IPS-15b (cell line): ENCODE data around the gene DNHD1.

Experiments
- H3K27me3 ChIP-seq: one replicate; pipeline ENCODE4 v1.6.1; 2013; ENCODE audit warnings: low read length; ENCODE audit not compliant: control insufficient read depth, insufficient read depth
- H3K36me3 ChIP-seq: one replicate; pipeline ENCODE4 v1.6.1; 2013; ENCODE audit warnings: low read length; ENCODE audit not compliant: control insufficient read depth, insufficient read depth
- H3K4me1 ChIP-seq: one replicate; pipeline ENCODE4 v1.6.1; 2013; ENCODE audit warnings: mild to moderate bottlenecking, low read length; ENCODE audit not compliant: control insufficient read depth, insufficient read depth
- H3K4me3 ChIP-seq: one replicate; pipeline ENCODE4 v1.5.1; 2013; ENCODE audit warnings: low read depth, low read length
- H3K9ac ChIP-seq: one replicate; pipeline ENCODE4 v1.6.1; 2013; ENCODE audit warnings: low read depth, mild to moderate bottlenecking, low read length
- H3K9me3 ChIP-seq: one replicate; pipeline ENCODE4 v1.6.1; 2013; ENCODE audit warnings: mild to moderate bottlenecking, low read length; ENCODE audit not compliant: control insufficient read depth, insufficient read depth

DNHD1 gene

GRCh38 chr11:6570691-6571427 lies 73.8 kb downstream of the DNHD1 start:
- H3K9ac ChIP-seq, result no peak overlapping the region

DNA sequence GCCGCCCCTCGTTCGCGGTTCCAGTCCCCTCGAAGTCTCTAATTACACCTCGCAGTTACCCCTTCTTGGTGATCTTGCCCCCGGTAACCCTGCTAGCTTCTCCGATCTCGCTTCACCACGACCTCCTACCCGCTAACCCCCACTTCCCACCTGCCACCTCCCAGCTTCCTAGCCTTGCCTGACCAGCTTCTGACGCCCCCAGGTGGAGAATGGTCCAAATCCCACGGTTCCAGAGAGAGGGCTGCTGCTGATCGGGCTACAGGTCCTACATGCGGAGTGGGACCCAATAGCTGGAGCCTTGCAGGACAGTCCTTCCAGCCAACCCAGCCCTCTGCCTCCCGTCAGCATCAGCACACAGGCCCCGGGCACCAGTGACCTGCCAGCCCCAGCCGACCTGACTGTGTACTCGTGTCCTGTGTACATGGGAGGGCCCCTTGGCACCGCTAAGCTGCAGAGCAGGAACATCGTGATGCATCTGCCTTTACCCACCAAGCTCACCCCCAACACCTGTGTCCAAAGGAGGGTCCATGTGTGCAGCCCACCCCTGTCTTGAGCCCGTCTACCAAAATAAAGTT lies 74.4 kb downstream of the DNHD1 start:
- H3K4me1 ChIP-seq, result peaks cover 4% of the 10 kb centered on the region
- no peaks in the 10 kb centered on the region for H3K9me3 ChIP-seq
- no peak overlapping the region for H3K4me3 ChIP-seq
- no peak overlapping the region for H3K9ac ChIP-seq
- H3K27me3 ChIP-seq, result no peaks in the 10 kb centered on the region
- no peaks in the 10 kb centered on the region for H3K36me3 ChIP-seq

More at GRCh38 chr11:6570691-6571427, 73.8 kb downstream of the DNHD1 start:
- Histone ChIP-seq H3K36me3 (no peaks in the 10 kb centered on the region), H3K4me3 (no peak overlapping the region), H3K27me3 (no peaks in the 10 kb centered on the region), H3K9me3 (no peaks in the 10 kb centered on the region), H3K4me1 (peaks cover 4% of the 10 kb centered on the region)

DNA sequence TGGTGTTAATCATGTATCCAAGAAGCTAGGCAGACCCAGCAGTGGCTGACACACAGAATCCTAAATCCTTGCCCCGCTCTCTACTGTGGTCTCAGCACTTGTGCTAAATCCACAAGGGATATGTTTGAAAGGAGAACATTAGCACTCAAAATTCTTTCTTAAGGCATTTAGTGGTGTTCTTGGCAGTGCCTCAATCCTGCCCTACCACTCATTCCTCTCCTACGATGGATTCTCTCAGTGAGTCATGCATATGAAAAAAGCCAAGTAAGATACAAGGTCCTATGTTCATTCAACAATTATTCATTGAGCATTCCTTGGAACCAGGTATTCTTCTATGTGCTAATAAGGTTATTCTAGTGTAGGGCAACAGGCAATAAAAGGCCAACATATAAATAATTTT lies 75.1 kb downstream of the DNHD1 start:
- no peaks in the 10 kb centered on the region for H3K27me3 ChIP-seq
- no peak overlapping the region for H3K4me3 ChIP-seq
- peaks cover 4% of the 10 kb centered on the region for H3K4me1 ChIP-seq
- no peaks in the 10 kb centered on the region for H3K9me3 ChIP-seq
- no peaks in the 10 kb centered on the region for H3K36me3 ChIP-seq
- no peak overlapping the region for H3K9ac ChIP-seq

GRCh38 chr11:6574816-6575715 lies 78.0 kb downstream of the DNHD1 start:
- Histone ChIP-seq H3K4me3 (no peak overlapping the region), H3K36me3 (no peaks in the 10 kb centered on the region), H3K27me3 (no peaks in the 10 kb centered on the region), H3K9me3 (no peaks in the 10 kb centered on the region), H3K9ac (no peak overlapping the region), H3K4me1 (no peaks in the 10 kb centered on the region)

DNA sequence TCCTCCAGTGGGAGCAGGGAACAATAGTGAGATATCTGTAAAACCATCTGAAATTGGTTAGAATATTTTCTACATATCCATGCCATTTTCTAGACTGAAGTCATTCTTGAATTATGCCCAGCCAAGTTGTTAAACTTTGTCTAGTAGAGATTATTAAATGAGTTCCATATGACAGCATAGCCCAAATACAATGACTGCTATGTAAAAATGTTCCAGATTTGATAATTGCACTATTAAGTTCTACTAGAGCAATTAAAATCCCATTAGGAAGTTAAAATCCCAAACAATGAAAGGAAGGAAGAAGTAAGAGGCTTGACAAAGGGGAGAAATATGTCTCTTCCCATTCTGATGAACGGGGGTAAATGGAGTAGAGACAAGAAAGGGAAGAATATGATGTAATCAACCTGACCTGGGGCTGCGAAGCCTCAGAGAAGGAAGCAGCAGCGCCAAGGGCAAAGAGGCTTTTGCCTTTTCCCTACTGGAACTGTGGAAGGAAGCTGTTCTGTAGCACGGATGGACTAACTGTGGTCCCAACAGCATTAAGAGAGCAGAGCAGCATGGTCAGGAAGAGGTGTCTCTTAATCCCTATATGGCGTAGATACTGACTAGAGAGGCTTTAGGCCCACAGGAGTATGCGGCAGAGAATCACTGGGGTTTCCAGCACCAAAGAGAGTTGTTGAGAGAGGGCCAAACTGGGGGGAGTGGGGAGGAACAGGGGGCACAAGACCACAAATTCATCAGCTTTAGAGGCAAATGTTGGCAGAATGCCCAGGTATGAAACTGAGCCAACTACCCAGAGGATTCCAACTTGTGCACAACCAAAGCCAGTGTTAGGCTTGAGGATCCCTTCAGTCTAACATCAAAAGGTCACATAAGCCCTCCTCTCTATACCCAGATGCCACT lies 79.6 kb downstream of the DNHD1 start:
- Histone ChIP-seq H3K4me3 (no peak overlapping the region), H3K27me3 (no peaks in the 10 kb centered on the region), H3K9ac (no peak overlapping the region), H3K36me3 (no peaks in the 10 kb centered on the region), H3K9me3 (no peaks in the 10 kb centered on the region), H3K4me1 (no peaks in the 10 kb centered on the region)

- no peak overlapping the region for H3K4me3 ChIP-seq
- H3K9ac ChIP-seq, result no peak overlapping the region
- H3K9me3 ChIP-seq, result no peaks in the 10 kb centered on the region
- H3K36me3 ChIP-seq, result no peaks in the 10 kb centered on the region
- H3K27me3 ChIP-seq, result no peaks in the 10 kb centered on the region
- H3K4me1 ChIP-seq, result no peaks in the 10 kb centered on the region
Observed at GRCh38 chr11:6578134-6578533, 81.1 kb downstream of the DNHD1 start.

GRCh38 chr11:6579681-6580080 lies 82.6 kb downstream of the DNHD1 start:
- Histone ChIP-seq H3K36me3 (no peaks in the 10 kb centered on the region), H3K4me1 (no peaks in the 10 kb centered on the region), H3K9ac (no peak overlapping the region), H3K27me3 (no peaks in the 10 kb centered on the region), H3K4me3 (no peak overlapping the region), H3K9me3 (no peaks in the 10 kb centered on the region)

- Histone ChIP-seq H3K9ac (no peak overlapping the region), H3K36me3 (no peaks in the 10 kb centered on the region), H3K27me3 (no peaks in the 10 kb centered on the region), H3K4me3 (no peak overlapping the region), H3K9me3 (no peaks in the 10 kb centered on the region), H3K4me1 (no peaks in the 10 kb centered on the region)
Observed at GRCh38 chr11:6583584-6583983, 86.5 kb downstream of the DNHD1 start.

GRCh38 chr11:6584528-6584927 lies 87.4 kb downstream of the DNHD1 start:
- H3K4me3 ChIP-seq, result no peak overlapping the region
- H3K36me3 ChIP-seq, result no peaks in the 10 kb centered on the region
- no peak overlapping the region for H3K9ac ChIP-seq
- no peaks in the 10 kb centered on the region for H3K4me1 ChIP-seq
- H3K27me3 ChIP-seq, result no peaks in the 10 kb centered on the region
- no peaks in the 10 kb centered on the region for H3K9me3 ChIP-seq

- H3K9me3 ChIP-seq, result no peaks in the 10 kb centered on the region
- no peak overlapping the region for H3K4me3 ChIP-seq
- no peaks in the 10 kb centered on the region for H3K27me3 ChIP-seq
- H3K36me3 ChIP-seq, result no peaks in the 10 kb centered on the region
- no peak overlapping the region for H3K9ac ChIP-seq
- H3K4me1 ChIP-seq, result no peaks in the 10 kb centered on the region
Observed at GRCh38 chr11:6586434-6587359, 89.6 kb downstream of the DNHD1 start.
